RCC 7860 (cell line): ENCODE results near the gene CLDN11.

Experiments used
- DNase-seq: peaks from one replicate; pipeline ENCODE4 v3.0.0-alpha.2; 2015; ENCODE audit warnings: low spot score
- FAIRE-seq: peaks from 2 replicates; lab custom pipeline; 2012; peaks lifted over from hg19 to GRCh38; lab: Jason Lieb, UNC

The CLDN11 gene

DNA sequence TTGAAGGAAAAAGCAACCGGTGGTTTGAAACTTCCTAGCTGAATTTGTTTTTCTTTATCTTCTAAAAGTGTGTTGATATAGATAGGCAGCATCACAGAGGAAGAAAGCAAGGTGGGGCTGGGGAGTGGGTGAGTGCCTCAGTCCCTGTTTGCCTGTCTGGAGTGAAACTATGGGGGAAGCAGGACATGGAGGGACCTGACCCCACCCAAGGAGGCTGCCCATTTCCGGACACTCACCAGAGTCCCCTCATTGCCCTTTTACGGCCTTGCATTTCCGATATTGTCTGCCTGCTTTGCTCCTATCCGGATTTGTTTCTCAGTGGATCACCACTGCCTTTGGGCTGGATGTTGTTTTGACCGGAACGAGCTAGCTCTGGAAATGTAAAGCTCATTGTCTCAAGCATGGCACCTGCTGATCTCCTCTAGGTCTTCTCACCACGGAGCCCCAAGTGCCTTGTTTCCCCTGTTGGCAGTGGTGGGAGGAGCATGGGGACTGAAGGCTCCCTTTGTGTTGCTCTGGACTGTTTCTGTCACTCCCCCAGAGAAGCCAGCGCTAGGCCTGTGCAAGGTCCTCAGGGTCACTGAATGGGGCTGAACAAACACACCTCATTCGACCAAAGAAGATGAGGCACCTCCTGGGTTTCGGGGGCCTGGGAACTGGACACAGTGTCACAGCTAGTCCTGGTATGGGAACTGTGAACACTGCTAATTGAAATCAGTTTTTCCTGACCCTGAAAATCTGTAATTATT lies 7.0 kb downstream of the CLDN11 start:
- no peak for DNase-seq
- no peak for FAIRE-seq

DNA sequence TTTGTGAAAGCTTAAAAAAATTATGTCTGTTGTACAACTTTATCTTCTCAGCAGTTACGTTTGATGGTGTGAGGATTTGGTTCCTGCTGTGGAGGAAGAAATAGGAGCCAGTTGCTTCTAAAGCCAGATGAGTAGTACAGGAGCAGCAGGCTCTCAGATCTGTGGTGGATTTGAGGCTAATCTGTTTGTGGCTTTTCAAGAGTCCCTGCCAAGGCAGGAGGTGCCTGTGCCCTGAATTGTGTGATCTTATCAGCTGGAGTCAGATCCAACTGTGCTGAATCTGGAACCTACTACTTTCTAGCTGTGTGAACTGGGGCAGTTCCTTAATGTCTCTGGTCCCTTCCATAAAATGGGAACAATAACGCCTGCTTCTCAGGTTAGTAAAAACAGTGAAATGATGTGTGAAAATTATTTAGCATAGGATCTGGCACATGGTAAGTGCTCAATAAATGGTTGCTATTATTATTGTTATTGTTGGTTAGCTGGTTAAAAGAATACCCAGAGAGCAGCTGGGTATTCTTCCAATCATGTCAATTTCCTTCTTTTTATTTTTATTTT lies 7.7 kb downstream of the CLDN11 start:
- peak; percentile 42 for FAIRE-seq
- DNase-seq = peak; percentile 23

DNA sequence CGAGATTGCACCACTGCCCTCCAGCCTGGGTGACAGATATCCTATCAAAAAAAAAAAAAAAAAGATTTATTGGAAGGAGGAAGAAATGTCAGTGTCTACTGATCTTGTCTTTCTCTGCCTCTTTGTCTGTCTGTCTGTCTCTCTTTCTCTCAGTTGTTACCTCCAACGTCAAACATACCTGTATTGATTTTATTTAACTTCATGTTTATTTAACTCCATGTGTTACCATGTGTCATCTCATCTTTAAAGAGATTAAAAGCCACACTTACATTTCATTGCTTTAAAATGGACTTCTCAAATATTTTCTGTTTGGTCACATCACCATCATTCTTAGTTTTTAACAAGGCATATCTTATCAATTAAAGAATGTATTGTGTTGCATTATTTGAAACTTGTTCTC lies 9.4 kb downstream of the CLDN11 start:
- FAIRE-seq (no peak), DNase-seq (no peak)

DNA sequence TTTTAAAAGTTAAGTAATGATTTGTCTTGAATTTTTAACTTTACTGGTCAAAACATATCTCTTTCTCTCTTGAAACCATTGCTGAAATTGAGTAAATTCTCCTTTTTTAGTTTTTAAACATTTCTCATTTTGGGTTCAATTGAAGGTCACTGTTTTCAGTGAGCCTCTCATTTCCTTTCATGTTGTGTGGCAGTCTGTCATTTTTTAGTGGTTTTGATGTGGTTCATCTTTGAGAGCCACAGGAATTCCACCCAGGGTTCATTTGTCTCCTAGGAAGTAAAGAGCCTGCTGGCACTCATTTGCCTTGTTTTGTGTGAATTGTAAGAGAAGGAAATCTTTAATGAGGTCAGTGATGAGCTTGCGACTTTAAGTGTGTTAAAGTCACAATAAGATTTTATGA lies 10.4 kb downstream of the CLDN11 start:
- DNase-seq (peak; percentile 76), FAIRE-seq (peak; percentile 97)

DNA sequence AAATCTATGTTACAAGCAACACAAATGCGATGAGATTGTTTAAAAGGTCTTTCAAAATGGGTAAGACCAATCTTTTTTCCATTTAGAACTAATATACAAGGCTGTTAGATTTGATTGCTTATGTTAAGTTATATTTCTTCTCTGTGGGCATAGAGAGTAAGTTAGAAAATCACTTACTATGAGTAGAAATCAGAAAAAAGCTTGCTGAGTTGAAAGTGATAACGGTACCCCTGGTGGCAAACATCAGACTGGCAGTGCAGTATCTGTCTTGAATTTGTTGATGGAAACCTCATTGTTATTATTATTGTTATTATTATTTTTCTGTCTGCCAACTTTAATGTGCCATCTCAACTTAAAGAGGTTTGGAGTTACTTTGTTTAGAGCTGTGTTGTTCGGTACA lies 12.4 kb downstream of the CLDN11 start:
- DNase-seq (no peak), FAIRE-seq (no peak)

DNA sequence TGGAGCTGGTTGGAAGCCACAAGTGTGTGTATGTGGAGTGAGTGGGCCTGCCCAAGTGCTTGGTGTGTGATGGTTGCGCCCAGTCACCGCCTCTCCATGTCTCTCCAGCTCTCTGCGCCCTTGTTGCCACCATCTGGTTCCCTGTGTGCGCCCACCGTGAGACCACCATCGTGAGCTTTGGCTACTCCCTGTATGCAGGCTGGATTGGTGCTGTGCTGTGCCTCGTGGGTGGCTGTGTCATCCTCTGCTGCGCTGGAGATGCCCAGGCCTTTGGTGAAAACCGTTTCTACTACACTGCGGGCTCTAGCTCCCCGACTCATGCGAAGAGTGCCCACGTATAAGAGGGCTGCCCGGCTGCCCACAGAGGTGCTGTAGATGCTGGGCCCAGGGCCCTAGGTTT lies 13.7 kb downstream of the CLDN11 start:
- no peak for FAIRE-seq
- DNase-seq = no peak

DNA sequence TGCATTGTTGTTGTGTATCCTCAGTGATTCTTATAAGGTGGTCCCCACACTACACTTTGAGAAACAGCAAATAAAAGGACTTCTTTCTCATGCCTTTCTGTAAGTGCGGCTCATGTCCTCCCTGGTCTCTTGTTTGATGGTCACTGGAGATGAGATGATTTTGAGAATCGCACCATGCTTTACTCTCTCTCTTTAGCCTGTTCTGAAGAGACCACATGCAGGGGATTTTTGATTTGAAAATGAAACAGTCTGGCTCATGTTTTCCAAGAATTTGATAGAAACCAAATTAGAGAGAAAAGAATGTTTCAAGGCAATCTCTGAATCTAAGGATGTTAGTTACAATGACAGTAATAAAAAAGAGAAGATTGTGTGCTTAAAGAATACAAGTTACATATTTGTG lies 18.0 kb downstream of the CLDN11 start:
- DNase-seq = no peak
- no peak for FAIRE-seq

DNA sequence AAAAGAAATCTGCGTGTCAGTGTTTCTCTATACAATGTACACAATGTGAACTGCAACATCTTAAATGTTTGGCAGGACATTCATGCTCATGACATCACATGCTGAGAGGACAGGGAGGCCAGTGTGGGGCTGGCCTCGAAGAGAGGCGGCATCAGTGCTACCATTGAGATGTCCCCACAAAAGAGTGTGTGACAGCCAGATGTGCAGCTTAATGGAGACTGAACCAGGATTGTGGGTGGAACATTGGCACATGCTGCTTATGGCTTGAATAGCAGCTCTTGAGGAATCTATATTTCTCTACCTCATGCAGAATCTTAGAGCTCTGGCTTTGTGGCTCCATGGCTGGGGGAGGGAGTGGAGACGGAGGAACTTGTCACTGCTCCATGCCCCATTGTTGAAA lies 18.5 kb downstream of the CLDN11 start:
- FAIRE-seq (no peak), DNase-seq (no peak)

DNA sequence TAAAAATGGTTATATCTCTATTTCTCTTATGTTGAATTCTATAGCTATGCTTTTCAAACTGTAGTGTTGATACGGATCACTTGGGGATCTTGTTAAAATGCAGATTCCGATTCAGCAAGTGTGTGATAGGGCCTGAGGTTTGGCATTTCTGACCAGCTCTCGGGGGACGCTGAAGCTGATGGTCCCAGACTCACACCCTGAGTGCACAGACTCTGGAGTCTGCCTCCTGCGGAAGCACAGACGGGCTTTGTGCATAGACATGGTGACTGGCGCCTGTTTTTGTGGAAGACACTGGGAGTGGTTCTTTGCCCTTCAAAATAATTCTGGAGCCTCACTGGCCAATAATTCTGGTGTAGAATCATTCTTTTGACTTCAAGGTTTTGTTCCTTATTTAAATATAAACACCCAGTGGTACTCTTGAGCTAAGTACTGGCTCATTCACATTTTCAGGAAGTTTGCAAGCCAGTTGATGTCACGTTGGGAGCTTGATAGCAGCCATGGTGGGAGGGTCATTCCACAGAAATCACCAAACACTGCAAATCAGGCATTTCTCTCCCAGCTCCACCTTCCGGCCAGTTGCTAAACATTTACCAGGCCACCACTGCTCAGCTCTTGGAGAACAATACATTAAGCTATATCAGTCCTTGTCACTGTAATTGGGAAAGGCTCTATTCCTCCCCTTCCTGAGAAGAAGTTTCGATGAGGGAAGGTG lies 19.2 kb downstream of the CLDN11 start:
- FAIRE-seq = no peak
- DNase-seq = no peak

DNA sequence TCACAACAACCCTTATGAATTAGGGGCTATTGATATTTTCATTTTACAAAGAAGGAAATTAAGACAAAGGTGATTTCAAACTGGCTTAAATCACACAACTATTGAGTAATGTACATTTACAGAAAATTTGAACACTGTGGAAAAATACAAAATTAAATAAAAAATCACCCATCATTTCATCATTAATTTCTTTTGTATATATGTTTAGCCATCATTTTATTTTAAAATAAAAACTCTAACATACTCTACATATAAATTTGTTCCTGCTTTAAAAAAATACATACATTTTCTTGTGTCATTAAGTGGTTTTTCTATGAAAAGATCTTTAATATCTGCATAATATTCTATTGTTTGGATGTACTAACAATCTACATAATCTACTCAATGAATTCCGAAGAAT lies 20.2 kb downstream of the CLDN11 start:
- DNase-seq (no peak), FAIRE-seq (peak; percentile 30)

DNA sequence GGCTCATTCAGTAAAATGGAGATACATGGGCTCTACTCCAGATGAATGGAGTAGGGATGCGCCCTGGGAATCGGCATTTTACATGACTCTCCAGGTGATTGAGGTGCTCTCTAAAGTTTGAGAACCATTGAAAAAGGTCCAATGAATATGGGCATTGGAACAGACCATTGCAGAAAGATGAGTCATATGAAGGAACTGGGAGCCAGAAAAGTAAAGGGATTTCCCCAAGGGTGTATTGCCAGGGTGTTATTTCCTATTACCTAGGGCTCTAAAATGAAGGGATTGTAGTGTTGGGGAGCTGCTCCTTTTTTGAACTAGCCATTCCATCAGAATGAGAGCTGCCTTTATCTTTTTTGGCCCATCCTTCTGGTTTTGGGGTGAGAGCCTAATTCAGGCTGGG lies 21.7 kb downstream of the CLDN11 start:
- peak; percentile 51 for DNase-seq
- FAIRE-seq = no peak

DNA sequence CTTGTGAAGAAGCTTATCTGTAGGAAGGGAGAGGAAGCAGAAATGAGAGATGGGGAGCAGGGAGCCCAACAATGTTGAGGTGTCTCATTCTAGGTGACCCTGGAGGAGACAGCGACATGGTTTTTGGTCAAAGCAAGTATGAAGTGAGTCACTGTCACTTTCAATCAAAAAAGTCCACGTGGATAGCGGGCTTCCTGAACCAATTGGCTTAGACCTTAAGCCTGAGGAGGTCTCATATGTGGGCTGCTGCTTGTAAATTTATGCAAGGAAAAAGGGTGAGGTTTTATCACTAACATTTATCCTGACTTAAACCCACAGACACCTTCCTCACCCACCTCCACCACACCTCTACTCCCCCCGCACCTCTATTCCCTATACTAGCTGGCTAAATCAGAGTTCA lies 22.7 kb downstream of the CLDN11 start:
- FAIRE-seq (no peak), DNase-seq (no peak)

DNA sequence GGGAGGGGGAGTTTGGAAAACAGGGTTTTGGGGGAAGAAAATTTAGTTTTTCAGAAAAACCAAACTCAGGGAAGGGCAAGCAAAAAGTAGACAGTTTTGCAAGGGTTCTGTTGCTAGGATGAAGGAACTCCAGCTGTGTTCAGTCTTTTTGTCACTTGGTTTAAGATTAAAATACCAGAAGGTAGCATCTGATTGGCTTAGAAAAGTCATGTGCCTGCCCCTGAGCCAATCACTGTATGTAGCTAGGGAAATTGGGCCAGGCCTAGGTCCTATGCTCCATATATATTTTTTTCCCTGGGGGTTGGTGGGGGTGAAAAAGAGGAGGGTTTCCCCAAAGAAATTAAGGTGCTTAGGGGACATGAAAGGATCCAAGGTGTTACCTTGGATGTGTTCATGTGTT lies 24.3 kb downstream of the CLDN11 start:
- FAIRE-seq (no peak), DNase-seq (no peak)

DNA sequence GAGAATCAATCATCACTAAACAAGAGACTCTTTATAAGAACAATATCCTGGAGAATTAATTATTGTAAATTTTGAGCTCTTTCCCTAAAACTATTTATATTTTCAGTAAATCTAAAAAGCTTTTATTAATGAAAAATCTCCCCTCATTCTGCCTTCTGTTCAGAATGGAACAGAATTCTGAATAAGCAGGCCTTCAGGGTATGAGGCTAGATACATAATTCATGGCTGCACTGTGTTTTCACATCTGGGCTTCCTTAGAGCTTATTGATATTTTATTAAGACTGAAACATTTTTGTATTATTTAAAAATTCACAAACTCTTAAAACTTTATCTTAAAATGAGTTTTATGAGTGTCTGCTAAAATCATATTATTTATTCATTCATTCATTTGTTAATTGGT lies 24.8 kb downstream of the CLDN11 start:
- FAIRE-seq = no peak
- DNase-seq = no peak

DNA sequence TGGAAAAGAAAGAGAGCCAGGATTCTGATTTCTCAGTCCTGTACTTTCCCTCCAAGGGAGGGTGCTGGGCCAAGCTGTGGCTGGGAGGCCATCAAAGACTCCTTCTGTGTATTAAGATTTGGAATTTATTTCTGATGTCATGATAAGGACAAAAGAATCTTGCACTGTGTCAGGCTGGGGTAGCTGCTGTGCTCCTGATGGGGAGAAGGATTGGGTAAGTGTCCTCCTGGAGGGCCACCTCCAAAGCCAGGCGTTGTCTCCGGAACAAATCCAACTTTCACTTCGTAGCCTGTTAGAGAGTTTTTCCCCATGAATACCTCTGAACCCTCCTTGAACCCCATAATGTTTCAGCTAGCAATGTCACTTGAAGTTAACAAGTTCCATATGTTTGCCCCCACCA lies 29.9 kb downstream of the CLDN11 start:
- DNase-seq (no peak), FAIRE-seq (no peak)

DNA sequence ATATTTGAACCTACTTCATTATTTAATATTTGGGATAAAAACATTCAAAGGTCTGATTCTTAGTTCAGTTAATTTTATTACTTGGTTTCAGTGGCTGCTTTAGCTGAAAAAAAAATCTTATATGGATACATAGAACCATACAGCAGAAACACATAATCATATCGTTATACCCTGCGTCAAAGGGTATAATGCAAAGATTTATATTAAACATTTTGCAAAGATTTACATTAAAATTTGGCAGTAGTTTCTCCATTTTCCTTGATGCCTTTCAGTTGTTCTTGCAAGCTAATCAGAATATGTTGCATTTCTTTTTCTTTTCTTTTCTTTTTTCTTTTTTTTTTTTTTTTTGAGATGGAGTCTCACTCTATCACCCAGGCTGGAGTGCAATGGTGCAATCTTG lies 31.4 kb downstream of the CLDN11 start:
- FAIRE-seq = no peak
- no peak for DNase-seq

DNA sequence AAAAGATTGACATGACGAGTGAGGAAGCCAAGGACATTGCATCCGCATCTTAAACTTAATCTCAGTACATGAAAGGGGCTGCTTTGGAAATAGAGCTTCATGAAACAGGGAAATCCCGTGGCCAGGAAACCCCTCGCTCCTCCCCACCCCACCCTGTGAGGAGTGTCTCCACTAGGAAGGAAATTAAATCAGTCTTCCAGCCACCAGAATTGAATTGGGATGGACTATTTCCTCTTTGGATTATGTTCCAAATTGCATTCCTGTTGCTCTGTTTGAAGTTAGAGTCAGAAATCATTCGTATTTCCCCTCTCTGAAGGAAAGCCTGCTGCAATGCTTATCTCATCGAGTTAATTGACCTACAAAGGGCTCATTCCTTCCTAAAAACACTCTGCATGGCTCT lies 35.8 kb downstream of the CLDN11 start:
- DNase-seq (no peak), FAIRE-seq (no peak)

DNA sequence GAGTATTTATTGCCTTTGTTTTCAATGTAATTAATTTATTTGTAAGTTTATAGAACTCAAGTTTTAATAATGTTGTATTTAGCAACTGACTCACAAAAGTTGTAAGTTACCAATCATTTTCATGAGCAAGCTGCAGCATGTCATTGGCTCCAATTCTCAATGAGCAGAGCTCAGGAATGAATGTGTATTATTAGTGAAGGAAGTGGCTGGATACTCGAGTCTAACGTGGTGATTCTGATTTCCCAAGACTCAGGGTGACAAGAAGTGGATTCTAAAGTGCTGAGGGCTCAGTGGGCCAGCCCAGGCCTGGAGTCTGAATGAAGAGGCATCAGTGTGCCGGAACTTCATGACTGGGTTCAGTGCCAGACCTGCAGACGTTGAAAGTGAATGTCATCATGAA lies 39.6 kb downstream of the CLDN11 start:
- DNase-seq (no peak), FAIRE-seq (no peak)

DNA sequence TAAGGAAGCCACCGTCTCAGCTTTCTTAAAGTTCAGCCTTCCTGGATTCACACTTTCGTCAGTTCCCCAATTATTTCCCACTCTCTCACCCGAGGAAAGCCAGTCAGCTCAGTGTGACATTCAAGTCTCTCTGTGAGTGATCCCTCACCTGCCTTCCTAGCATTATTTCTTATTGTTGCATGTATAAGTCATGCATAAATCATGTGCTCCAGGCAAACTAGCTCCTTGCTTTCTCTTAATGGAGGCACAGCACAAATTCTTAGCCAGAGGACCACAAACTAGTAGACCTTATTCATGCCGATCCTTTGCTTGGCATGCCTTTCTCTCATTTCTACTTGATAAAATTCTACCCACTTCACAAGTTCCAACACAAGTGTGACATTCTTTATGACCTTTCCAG lies 44.3 kb downstream of the CLDN11 start:
- FAIRE-seq (no peak), DNase-seq (no peak)

DNA sequence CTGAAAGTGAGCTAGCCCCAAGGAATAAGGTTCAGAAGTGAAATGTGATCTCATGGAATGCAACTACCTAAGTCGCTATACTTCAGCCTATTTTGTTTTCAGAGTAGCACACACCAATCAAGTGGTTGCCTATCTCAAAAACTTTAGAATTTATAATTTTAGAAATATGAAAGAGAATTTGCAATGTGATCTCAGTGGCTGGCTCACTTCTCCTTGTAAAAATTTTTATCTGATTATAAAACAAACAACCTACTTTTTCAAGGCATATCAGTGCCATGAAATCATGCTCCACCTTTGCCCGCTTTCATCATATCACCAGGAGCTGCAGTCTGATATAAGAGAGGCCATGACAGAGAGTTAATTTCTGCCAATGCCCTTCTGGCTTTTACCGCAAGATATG lies 47.3 kb downstream of the CLDN11 start:
- FAIRE-seq = no peak
- DNase-seq = no peak

DNA sequence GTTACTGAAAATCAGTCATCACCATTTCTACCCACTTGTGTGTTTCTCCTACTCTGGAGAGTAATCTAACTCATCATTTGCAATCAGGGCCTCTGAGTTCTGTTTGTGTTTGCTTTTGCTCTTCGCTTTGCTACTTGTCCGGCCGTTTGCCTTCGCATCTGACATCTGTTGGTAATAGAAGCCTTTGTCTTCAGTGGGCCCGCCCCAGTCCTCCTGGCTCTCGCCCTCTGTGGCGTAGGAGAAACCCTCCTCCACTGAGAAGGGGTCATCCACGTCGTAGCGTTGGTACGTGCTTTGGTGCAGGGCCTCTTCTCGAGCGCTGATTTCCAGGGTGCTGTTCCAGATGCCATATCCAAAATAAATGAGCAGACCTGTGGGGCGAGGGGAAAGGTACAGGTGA lies 48.3 kb downstream of the CLDN11 start:
- DNase-seq (no peak), FAIRE-seq (no peak)

DNA sequence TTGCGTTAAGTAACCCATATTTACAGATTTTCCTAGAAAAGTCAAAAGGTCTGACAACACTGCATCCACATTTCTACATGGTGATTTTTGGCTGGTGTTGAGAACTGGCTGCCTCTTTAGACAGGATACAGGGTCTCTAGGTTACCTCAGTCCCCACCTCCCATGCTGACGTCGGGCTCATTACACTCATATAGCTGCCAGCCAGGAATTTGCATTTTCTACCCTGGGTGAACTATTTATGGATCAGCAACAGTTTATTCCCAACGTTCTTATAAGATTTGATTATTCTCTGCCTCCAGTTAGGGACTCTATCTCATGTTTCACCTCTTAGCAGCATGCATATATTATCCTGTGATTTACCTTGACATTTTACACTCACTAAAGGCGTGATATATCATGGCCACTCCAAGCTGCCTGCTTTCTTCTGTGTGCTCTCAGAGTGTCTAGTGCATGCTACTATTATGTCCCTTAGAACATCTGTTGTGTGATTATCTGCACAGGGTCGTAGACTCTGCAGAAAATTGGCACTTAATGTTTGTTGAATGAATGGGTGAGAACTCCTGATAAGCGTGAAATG lies 49.0 kb downstream of the CLDN11 start:
- no peak for DNase-seq
- FAIRE-seq = no peak
